Mesenchymal stem cell (in vitro differentiated cells and primary cell): ENCODE measurements around the gene SOCS3.

Experiments used
- DNase-seq: peaks from one replicate; pipeline ENCODE4 v3.0.0-alpha.2; 2013
- H2AFZ ChIP-seq: one replicate; pipeline ENCODE4 v1.6.1; 2013; ENCODE audit warnings: low read depth, mild to moderate bottlenecking, control low read depth, inconsistent platforms, low read length, moderate library complexity
- H2AK5ac ChIP-seq: 2 replicates; pipeline ENCODE4 v1.6.1; 2013; ENCODE audit warnings: low read length, moderate library complexity, mild to moderate bottlenecking, inconsistent platforms; ENCODE audit not compliant: severe bottlenecking
- H2BK120ac ChIP-seq: one replicate; pipeline ENCODE4 v1.6.1; 2013; ENCODE audit warnings: low read depth, mild to moderate bottlenecking, inconsistent platforms, low read length, moderate library complexity
- H2BK12ac ChIP-seq, 2 experiments: one replicate each; pipeline ENCODE4 v1.6.1; 2013; ENCODE audit warnings: inconsistent platforms in 2 of 2, low read length in 2 of 2, mild to moderate bottlenecking in 2 of 2, moderate library complexity in 2 of 2, control low read depth in 1 of 2
- H2BK15ac ChIP-seq: one replicate; pipeline ENCODE4 v1.6.1; 2013; ENCODE audit warnings: mild to moderate bottlenecking, low read depth, inconsistent platforms; ENCODE audit not compliant: poor library complexity, severe bottlenecking
- H2BK5ac ChIP-seq: 2 replicates; pipeline ENCODE4 v1.6.1; 2013; ENCODE audit warnings: low read depth, mild to moderate bottlenecking, low read length, control low read depth, inconsistent platforms; ENCODE audit not compliant: poor library complexity, severe bottlenecking
- H3K14ac ChIP-seq, 2 experiments: one replicate each; pipeline ENCODE4 v1.6.1; 2013; ENCODE audit warnings: inconsistent platforms in 2 of 2, low read length in 2 of 2, control low read depth in 1 of 2, mild to moderate bottlenecking in 1 of 2, moderate library complexity in 1 of 2
- H3K18ac ChIP-seq, 2 experiments: one replicate each; pipeline ENCODE4 v1.6.1; 2013; ENCODE audit warnings: inconsistent platforms in 2 of 2, low read length in 2 of 2, control low read depth in 1 of 2, low read depth in 1 of 2, mild to moderate bottlenecking in 1 of 2
- H3K23ac ChIP-seq, 2 experiments: one replicate each; pipeline ENCODE4 v1.6.1; 2013; ENCODE audit warnings: inconsistent platforms in 2 of 2, low read length in 2 of 2, mild to moderate bottlenecking in 2 of 2, moderate library complexity in 2 of 2, control low read depth in 1 of 2
- H3K27ac ChIP-seq: 2 replicates; pipeline ENCODE4 v1.5.1; 2013; ENCODE audit warnings: mild to moderate bottlenecking, moderate library complexity, low read length, control low read depth, inconsistent platforms; ENCODE audit not compliant: poor library complexity, severe bottlenecking
- H3K27me3 ChIP-seq, 2 experiments: 2 replicates each; pipeline versions ENCODE4 v1.6.1 to v1.7.0; 2013; ENCODE audit warnings: low read length in 2 of 2, mild to moderate bottlenecking in 2 of 2, moderate library complexity in 2 of 2, control low read depth in 1 of 2, inconsistent platforms in 1 of 2; ENCODE audit not compliant: control insufficient read depth in 1 of 2, insufficient read depth in 1 of 2
- H3K36me3 ChIP-seq, 2 experiments: 2 replicates each; pipeline versions ENCODE4 v1.6.1 to v1.7.0; 2013; ENCODE audit warnings: low read length in 2 of 2, control low read depth in 1 of 2, inconsistent platforms in 1 of 2, low read depth in 1 of 2, mild to moderate bottlenecking in 1 of 2; ENCODE audit not compliant: insufficient read depth in 2 of 2, control insufficient read depth in 1 of 2
- H3K4ac ChIP-seq, 2 experiments: one replicate each; pipeline ENCODE4 v1.6.1; 2013; ENCODE audit warnings: inconsistent platforms in 2 of 2, low read length in 2 of 2, mild to moderate bottlenecking in 2 of 2, moderate library complexity in 2 of 2, control low read depth in 1 of 2, low read depth in 1 of 2
- H3K4me1 ChIP-seq: 2 replicates; pipeline ENCODE4 v1.6.1; 2013; ENCODE audit warnings: low read depth, low read length, control low read depth; ENCODE audit not compliant: control insufficient read depth, insufficient read depth
- H3K4me2 ChIP-seq: 2 replicates; pipeline ENCODE4 v1.6.1; 2013; ENCODE audit warnings: low read length, mild to moderate bottlenecking, inconsistent platforms; ENCODE audit not compliant: poor library complexity, severe bottlenecking
- H3K4me3 ChIP-seq, 2 experiments: 2 replicates each; pipeline versions ENCODE4 v1.5.1 to v1.7.0; 2013; ENCODE audit warnings: low read length in 2 of 2, mild to moderate bottlenecking in 2 of 2, control low read depth in 1 of 2, low read depth in 1 of 2; ENCODE audit not compliant: insufficient read depth in 1 of 2
- H3K79me1 ChIP-seq: replicated peaks from 2 replicates; pipeline ENCODE4 v1.6.1; 2013; ENCODE audit warnings: mild to moderate bottlenecking, control low read depth, low read length, inconsistent platforms; ENCODE audit not compliant: poor library complexity, severe bottlenecking
- H3K9ac ChIP-seq: 2 replicates; pipeline ENCODE4 v1.7.0; 2013; ENCODE audit warnings: mild to moderate bottlenecking, low read length, moderate library complexity
- H3K9me3 ChIP-seq: 2 replicates; pipeline ENCODE4 v1.7.0; 2013; ENCODE audit warnings: mild to moderate bottlenecking, low read length; ENCODE audit not compliant: control insufficient read depth
- H4K8ac ChIP-seq: one replicate; pipeline ENCODE4 v1.6.1; 2013; ENCODE audit warnings: inconsistent platforms, mild to moderate bottlenecking, low read length, moderate library complexity
- H4K91ac ChIP-seq: one replicate; pipeline ENCODE4 v1.6.1; 2013; ENCODE audit warnings: mild to moderate bottlenecking, low read length, inconsistent platforms
- WGBS: methylation state at CpG from one replicate; pipeline ENCODE4 v1.1.7; 2013; ENCODE audit warnings: mixed read lengths; 5-methylcytosine and 5-hydroxymethylcytosine counted together

SOCS3 gene

DNA sequence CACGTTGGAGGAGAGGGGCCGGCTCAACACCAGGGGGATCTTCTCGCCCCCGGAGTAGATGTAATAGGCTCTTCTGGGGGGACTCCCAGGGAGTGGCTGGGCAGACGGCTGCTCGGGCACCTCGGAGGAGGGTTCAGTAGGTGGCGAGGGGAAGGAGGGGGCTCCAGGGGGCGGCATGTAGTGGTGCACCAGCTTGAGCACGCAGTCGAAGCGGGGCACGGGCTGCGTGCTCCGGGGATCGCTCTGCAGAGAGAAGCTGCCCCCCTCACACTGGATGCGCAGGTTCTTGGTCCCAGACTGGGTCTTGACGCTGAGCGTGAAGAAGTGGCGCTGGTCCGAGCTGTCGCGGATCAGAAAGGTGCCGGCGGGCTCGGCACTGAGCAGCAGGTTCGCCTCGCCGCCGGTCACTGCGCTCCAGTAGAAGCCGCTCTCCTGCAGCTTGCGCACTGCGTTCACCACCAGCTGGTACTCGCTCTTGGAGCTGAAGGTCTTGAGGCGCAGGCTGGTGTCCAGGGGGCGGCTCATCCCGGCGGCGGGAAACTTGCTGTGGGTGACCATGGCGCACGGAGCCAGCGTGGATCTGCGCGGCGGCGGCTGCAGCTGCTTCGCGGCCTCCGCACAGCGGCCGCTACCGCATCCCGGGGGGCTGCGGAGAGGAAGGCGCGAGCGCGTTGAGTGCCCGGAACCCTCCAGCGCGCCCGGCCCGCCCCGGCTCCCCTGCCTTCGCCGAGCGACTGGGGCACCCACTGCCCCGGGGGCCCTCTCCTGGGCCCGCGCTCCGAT is 1.1 kb downstream of the SOCS3 start:
- H3K4ac ChIP-seq: peak overlapping the region; percentile 17 to 70
- H2AFZ ChIP-seq: no peak overlapping the region
- H3K18ac ChIP-seq: peak overlapping the region; percentile 83 to 92
- no peak overlapping the region for H2AK5ac ChIP-seq
- peak overlapping the region; percentile 76 for H3K4me2 ChIP-seq
- no peak overlapping the region for H2BK5ac ChIP-seq
- H3K27me3 ChIP-seq: no peaks in the 10 kb centered on the region
- H3K4me1 ChIP-seq: peaks cover 52% of the 10 kb centered on the region
- H3K4me3 ChIP-seq: peak overlapping the region; percentile 86 to 98
- H3K36me3 ChIP-seq: peaks cover 32 to 38% of the 10 kb centered on the region in 2 experiments
- no peak overlapping the region for H2BK12ac ChIP-seq
- peak overlapping the region; percentile 29 for H4K91ac ChIP-seq
- peak overlapping the region in 1 of 2 experiments; percentile 85 for H3K14ac ChIP-seq
- peak overlapping the region; percentile 97 for H3K9ac ChIP-seq
- peak; percentile 54 for DNase-seq
- H3K79me1 ChIP-seq: no peaks in the 10 kb centered on the region
- H2BK15ac ChIP-seq: peak overlapping the region; percentile 73
- H4K8ac ChIP-seq: peak overlapping the region; percentile 24
- H3K27ac ChIP-seq: peak overlapping the region; percentile 50
- H2BK120ac ChIP-seq: peak overlapping the region; percentile 85
- peak overlapping the region in 1 of 2 experiments; percentile 46 for H3K23ac ChIP-seq
- H3K9me3 ChIP-seq: no peaks in the 10 kb centered on the region
- 9% methylated on average over 57 of the region's 72 CpGs for WGBS

DNA sequence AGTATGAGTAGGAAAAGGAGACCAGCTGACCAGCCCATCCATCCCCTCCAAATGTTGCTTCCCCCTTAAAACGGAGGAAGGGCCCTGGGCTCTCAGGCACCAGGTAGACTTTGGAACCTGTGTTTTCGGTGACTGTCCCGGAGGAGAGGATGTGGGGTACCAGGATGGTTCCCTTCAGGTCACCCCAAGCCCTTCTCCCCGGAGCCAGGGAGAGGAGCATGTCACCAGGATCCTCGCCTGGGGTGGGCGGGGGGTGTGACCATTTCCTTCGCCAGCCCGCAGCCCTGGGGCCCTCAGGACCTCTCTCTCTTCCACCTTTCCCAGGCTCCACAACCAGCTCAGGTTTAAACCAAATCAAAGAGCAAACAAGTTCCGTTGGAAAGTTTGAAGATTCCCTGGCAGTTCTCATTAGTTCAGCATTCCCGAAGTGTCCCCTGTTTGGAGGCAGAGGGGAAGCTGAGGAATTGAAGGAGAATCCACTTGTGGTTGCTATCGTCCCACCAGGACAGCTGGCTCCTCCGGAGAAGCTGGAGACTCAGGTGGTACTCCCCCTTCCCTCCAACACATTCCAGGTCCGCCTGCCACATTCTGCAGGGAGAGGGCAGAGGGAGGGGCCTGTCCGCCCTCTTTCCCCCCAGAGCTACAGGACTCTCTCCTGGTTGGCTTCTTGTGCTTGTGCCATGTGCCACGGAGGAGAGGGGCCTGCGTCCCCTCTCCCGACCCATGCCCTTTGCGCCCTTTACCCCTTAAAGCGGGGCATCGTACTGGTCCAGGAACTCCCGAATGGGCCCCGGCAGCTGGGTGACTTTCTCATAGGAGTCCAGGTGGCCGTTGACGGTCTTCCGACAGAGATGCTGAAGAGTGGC is 2.0 kb downstream of the SOCS3 start:
- Histone ChIP-seq H3K4me1 (peaks cover 57% of the 10 kb centered on the region), H3K9me3 (no peaks in the 10 kb centered on the region), H4K8ac (no peak overlapping the region), H2BK12ac (peak overlapping the region in 1 of 2 experiments; percentile 23), H3K79me1 (no peaks in the 10 kb centered on the region), H3K9ac (peak overlapping the region; percentile 97), H2BK120ac (no peak overlapping the region), H4K91ac (no peak overlapping the region), H2AFZ (no peak overlapping the region), H3K27ac (peak overlapping the region; percentile 50), H3K4me2 (peak overlapping the region; percentile 76), H2BK5ac (no peak overlapping the region), H2BK15ac (peak overlapping the region; percentile 30), H3K4ac (peak overlapping the region in 1 of 2 experiments; percentile 34), H3K14ac (peak overlapping the region in 1 of 2 experiments; percentile 85), H3K27me3 (no peaks in the 10 kb centered on the region), H3K23ac (no peak overlapping the region), H2AK5ac (no peak overlapping the region), H3K18ac (peak overlapping the region; percentile 59 to 92), H3K4me3 (peak overlapping the region; percentile 86 to 98), H3K36me3 (peaks cover 32 to 38% of the 10 kb centered on the region in 2 experiments)
- DNase-seq: peak; percentile 44
- WGBS: 57% methylated on average over 25 of the region's 25 CpGs

DNA sequence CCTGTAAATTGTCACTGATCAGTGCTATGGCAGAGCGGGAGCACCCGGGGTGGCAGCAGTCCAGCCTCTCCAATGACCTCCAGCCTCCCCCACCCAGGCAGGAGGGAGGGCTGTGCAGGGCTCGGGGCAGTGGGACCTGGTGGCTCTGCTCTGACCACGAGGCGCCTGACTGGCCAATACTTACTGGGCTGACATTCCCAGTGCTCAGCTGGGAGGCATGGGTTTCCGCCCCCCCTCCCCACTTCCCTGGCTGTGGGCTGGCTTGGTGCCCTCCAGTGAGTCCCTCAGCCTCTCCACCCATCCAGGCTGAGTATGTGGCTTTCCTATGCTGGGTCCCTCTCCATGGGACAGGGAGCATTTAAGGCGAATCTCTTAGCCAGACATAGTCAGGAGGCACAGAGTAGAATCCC is 2.7 kb downstream of the SOCS3 start:
- no peak overlapping the region for H3K4ac ChIP-seq
- no peak overlapping the region for H4K91ac ChIP-seq
- no peak overlapping the region for H2AFZ ChIP-seq
- H2BK120ac ChIP-seq: no peak overlapping the region
- H3K27me3 ChIP-seq: no peaks in the 10 kb centered on the region
- peak overlapping the region; percentile 45 to 83 for H3K18ac ChIP-seq
- no peak overlapping the region for H3K23ac ChIP-seq
- peaks cover 32 to 38% of the 10 kb centered on the region in 2 experiments for H3K36me3 ChIP-seq
- H3K4me1 ChIP-seq: peaks cover 59% of the 10 kb centered on the region
- no peak overlapping the region for H2AK5ac ChIP-seq
- peak overlapping the region; percentile 76 for H3K4me2 ChIP-seq
- WGBS: 38% methylated on average over 7 of the region's 7 CpGs
- H2BK5ac ChIP-seq: no peak overlapping the region
- peak overlapping the region; percentile 18 for H3K27ac ChIP-seq
- H3K4me3 ChIP-seq: peak overlapping the region; percentile 86 to 98
- H3K14ac ChIP-seq: peak overlapping the region in 1 of 2 experiments; percentile 85
- no peak overlapping the region for H2BK15ac ChIP-seq
- H3K79me1 ChIP-seq: no peaks in the 10 kb centered on the region
- DNase-seq: peak; percentile 84
- H3K9me3 ChIP-seq: no peaks in the 10 kb centered on the region
- peak overlapping the region; percentile 97 for H3K9ac ChIP-seq
- H2BK12ac ChIP-seq: peak overlapping the region in 1 of 2 experiments; percentile 39
- H4K8ac ChIP-seq: no peak overlapping the region
